Neural progenitor cell (in vitro differentiated cells): ENCODE measurements around the gene ST7L. TPM values are rescaled to one million over a fixed set of nuclear protein-coding genes. Genes with fewer than 3 reads are reported as not detected.

ENCODE experiments used
- DNase-seq: peaks from one replicate; pipeline ENCODE4 v3.0.0-alpha.2; 2016; ENCODE audit warnings: low spot score
- H2AFZ ChIP-seq: fragments of 200-600 bp; sonication (generic); replicated peaks from 2 replicates; pipeline ENCODE4 v1.6.1; 2016; ENCODE audit warnings: antibody characterized with exemption
- H3F3A ChIP-seq: fragments of 200-600 bp; sonication (generic); 2 replicates; pipeline ENCODE4 v1.6.1; 2016; ENCODE audit warnings: antibody characterized with exemption, low read depth
- H3K27ac ChIP-seq: fragments of 200-600 bp; sonication (generic); 2 replicates; pipeline ENCODE4 v1.5.1; 2016; ENCODE audit warnings: mild to moderate bottlenecking
- H3K27me3 ChIP-seq: fragments of 200-600 bp; sonication (generic); 2 replicates; pipeline ENCODE4 v1.6.1; 2016; ENCODE audit warnings: mild to moderate bottlenecking, moderate library complexity
- H3K36me3 ChIP-seq: fragments of 200-600 bp; sonication (generic); 2 replicates; pipeline ENCODE4 v1.5.1; 2016
- H3K4me1 ChIP-seq: fragments of 200-600 bp; sonication (generic); 2 replicates; pipeline ENCODE4 v1.6.1; 2016; ENCODE audit warnings: mixed run types
- H3K4me2 ChIP-seq: fragments of 200-600 bp; sonication (generic); 2 replicates; pipeline ENCODE4 v1.6.1; 2016
- H3K4me3 ChIP-seq: fragments of 200-600 bp; sonication (generic); 2 replicates; pipeline ENCODE4 v1.5.1; 2016
- H3K79me2 ChIP-seq: fragments of 200-600 bp; sonication (generic); 2 replicates; pipeline ENCODE4 v1.6.1; 2016; ENCODE audit warnings: low read depth
- H3K9ac ChIP-seq: fragments of 200-600 bp; sonication (generic); 2 replicates; pipeline ENCODE4 v1.6.1; 2016
- H3K9me3 ChIP-seq: fragments of 200-600 bp; sonication (generic); 2 replicates; pipeline ENCODE4 v1.5.1; 2016; ENCODE audit warnings: low read depth
- H4K20me1 ChIP-seq: fragments of 200-600 bp; sonication (generic); 2 replicates; pipeline ENCODE4 v1.6.1; 2016; ENCODE audit warnings: low read depth
- H3K27ac Mint-ChIP-seq: 3 replicates; pipeline ENCODE4 v1.8.0; 2021; ENCODE audit warnings: mixed read lengths
- H3K27me3 Mint-ChIP-seq: 2 replicates; pipeline ENCODE4 v1.8.0; 2022; ENCODE audit warnings: low read depth, mild to moderate bottlenecking, inconsistent platforms, moderate library complexity, mixed read lengths; ENCODE audit not compliant: insufficient read depth
- H3K36me3 Mint-ChIP-seq: 3 replicates; pipeline ENCODE4 v1.8.0; 2021; ENCODE audit warnings: mixed read lengths
- H3K4me1 Mint-ChIP-seq: 3 replicates; pipeline ENCODE4 v1.8.0; 2021; ENCODE audit warnings: mixed read lengths
- H3K4me3 Mint-ChIP-seq: 3 replicates; pipeline ENCODE4 v1.8.0; 2021; ENCODE audit warnings: mild to moderate bottlenecking, moderate library complexity, mixed read lengths
- H3K9me3 Mint-ChIP-seq: 3 replicates; pipeline ENCODE4 v1.8.0; 2020; ENCODE audit warnings: mixed read lengths
- EZH2 ChIP-seq: fragments of 200-600 bp; sonication (generic); IDR thresholded peaks from 2 replicates; pipeline ENCODE4 v1.6.1; 2017; ENCODE audit warnings: antibody characterized with exemption, mild to moderate bottlenecking, moderate library complexity
- EZH2phosphoT487 ChIP-seq: fragments of 200-600 bp; sonication (generic); IDR thresholded peaks from 2 replicates; pipeline ENCODE4 v1.6.1; 2017; ENCODE audit warnings: antibody characterized with exemption
- total RNA-seq: library from RNA; depleted of rRNA; stranded (reverse); fragments of >200 nt; gene quantifications from 2 replicates; pipeline ENCODE4 v1.2.3, GENCODE V29; 2015; ENCODE audit warnings: low replicate concordance
- TF ChIP-seq, protein P1 (sequence below): fragments of 200-600 bp; sonication (generic); IDR thresholded peaks from 2 replicates; pipeline ENCODE4 v1.5.1; 2017; ENCODE audit warnings: antibody characterized with exemption, mild to moderate bottlenecking

The ST7L gene
- total RNA-seq, 1 donor from 2014 or later: 26.1 TPM

DNA sequence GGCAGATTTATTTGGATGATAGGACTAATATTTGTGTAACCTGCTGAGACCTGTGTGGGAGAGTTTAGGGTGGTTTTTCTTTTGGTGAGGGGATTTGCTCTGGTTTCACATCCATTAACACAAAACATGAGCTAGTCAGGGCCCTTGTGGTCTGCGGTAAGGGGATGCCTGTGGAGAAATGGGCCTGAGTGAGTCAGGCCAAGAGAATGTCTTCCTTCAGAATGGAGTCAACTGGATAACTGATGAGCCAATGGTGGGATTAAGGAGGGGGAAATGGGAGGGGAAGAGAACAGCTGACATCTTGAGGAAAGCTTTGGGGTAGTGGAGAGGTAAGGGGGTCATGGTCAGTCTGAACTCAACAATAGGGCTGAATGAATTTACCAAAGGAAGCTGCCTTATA, 96.3 kb downstream of the ST7L start:
- DNase-seq: no peak
- Histone ChIP-seq H3K4me2 (no peak overlapping the region), H3K27ac (no peak overlapping the region), H3K27me3 (no peaks in the 10 kb centered on the region), H4K20me1 (peaks cover 5% of the 10 kb centered on the region), H3K4me3 (no peak overlapping the region), H3K9ac (no peak overlapping the region), H3K36me3 (no peaks in the 10 kb centered on the region), H2AFZ (no peak overlapping the region), H3F3A (peaks cover 15% of the 10 kb centered on the region), H3K79me2 (no peaks in the 10 kb centered on the region), H3K9me3 (no peaks in the 10 kb centered on the region), H3K4me1 (peaks cover 25% of the 10 kb centered on the region)
- Mint-ChIP-seq H3K27me3 (peaks cover 9% of the 10 kb centered on the region), H3K4me1 (peaks cover 61% of the 10 kb centered on the region), H3K4me3 (no peak overlapping the region), H3K36me3 (peaks cover 50% of the 10 kb centered on the region), H3K27ac (peak overlapping the region; percentile 30), H3K9me3 (no peaks in the 10 kb centered on the region)
- TF ChIP-seq, protein P1, sequence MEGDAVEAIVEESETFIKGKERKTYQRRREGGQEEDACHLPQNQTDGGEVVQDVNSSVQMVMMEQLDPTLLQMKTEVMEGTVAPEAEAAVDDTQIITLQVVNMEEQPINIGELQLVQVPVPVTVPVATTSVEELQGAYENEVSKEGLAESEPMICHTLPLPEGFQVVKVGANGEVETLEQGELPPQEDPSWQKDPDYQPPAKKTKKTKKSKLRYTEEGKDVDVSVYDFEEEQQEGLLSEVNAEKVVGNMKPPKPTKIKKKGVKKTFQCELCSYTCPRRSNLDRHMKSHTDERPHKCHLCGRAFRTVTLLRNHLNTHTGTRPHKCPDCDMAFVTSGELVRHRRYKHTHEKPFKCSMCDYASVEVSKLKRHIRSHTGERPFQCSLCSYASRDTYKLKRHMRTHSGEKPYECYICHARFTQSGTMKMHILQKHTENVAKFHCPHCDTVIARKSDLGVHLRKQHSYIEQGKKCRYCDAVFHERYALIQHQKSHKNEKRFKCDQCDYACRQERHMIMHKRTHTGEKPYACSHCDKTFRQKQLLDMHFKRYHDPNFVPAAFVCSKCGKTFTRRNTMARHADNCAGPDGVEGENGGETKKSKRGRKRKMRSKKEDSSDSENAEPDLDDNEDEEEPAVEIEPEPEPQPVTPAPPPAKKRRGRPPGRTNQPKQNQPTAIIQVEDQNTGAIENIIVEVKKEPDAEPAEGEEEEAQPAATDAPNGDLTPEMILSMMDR: no peak
- TF ChIP-seq EZH2phosphoT487 (no peak), EZH2 (no peak)

DNA sequence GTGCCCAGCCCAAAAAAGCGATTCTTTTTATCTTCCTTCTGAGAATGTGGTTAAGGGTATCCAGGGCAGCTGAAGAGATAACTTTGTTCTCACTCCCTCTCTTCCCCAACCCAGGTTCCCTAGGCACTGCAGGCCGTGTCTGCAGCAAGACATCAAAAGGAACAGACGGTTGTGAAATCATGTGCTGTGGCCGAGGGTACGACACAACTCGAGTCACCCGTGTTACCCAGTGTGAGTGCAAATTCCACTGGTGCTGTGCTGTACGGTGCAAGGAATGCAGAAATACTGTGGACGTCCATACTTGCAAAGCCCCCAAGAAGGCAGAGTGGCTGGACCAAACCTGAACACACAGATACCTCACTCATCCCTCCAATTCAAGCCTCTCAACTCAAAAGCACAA, 98.8 kb downstream of the ST7L start:
- peaks cover 66% of the 10 kb centered on the region for H3K4me1 Mint-ChIP-seq
- peaks cover 14% of the 10 kb centered on the region for H3K27me3 Mint-ChIP-seq
- no peak overlapping the region for H2AFZ ChIP-seq
- no peaks in the 10 kb centered on the region for H3K9me3 Mint-ChIP-seq
- H3F3A ChIP-seq: peaks cover 21% of the 10 kb centered on the region
- TF ChIP-seq EZH2phosphoT487: no peak
- TF ChIP-seq EZH2: no peak
- TF ChIP-seq, protein P1: no peak
- no peak overlapping the region for H3K4me3 Mint-ChIP-seq
- H3K27ac ChIP-seq: no peak overlapping the region
- H4K20me1 ChIP-seq: peaks cover 20% of the 10 kb centered on the region
- H3K36me3 ChIP-seq: no peaks in the 10 kb centered on the region
- peaks cover 27% of the 10 kb centered on the region for H3K4me1 ChIP-seq
- peaks cover 48% of the 10 kb centered on the region for H3K36me3 Mint-ChIP-seq
- peak overlapping the region; percentile 30 for H3K27ac Mint-ChIP-seq
- H3K4me2 ChIP-seq: no peak overlapping the region
- no peak overlapping the region for H3K9ac ChIP-seq
- H3K9me3 ChIP-seq: no peaks in the 10 kb centered on the region
- DNase-seq: no peak
- H3K79me2 ChIP-seq: no peaks in the 10 kb centered on the region
- H3K4me3 ChIP-seq: no peak overlapping the region
- H3K27me3 ChIP-seq: peaks cover 3% of the 10 kb centered on the region

DNA sequence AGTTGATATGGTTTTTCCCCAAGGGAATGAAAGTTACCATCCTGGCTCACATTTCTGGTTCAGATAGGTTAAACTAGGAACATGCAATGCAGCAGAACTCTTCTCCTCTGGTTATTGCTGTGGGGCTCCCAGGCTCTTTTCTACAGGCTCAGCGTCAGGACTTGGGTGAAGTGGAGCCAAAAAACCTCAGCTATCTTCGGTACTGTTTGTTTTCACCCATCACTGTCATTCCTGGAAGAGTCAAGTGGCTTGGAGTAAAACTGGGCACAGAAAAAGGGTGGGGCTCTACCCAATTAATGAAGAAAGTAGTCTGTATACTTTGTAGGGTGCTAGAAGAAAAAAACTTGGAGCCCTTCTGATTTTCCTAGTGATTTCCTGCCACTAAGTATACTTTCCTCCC, 100.8 kb downstream of the ST7L start:
- H2AFZ ChIP-seq: no peak overlapping the region
- H3K9me3 ChIP-seq: no peaks in the 10 kb centered on the region
- no peaks in the 10 kb centered on the region for H3K9me3 Mint-ChIP-seq
- H3K4me1 ChIP-seq: peaks cover 31% of the 10 kb centered on the region
- DNase-seq: no peak
- peaks cover 13% of the 10 kb centered on the region for H3F3A ChIP-seq
- H3K27ac ChIP-seq: no peak overlapping the region
- peaks cover 65% of the 10 kb centered on the region for H3K4me1 Mint-ChIP-seq
- no peak overlapping the region for H3K4me2 ChIP-seq
- H3K4me3 Mint-ChIP-seq: no peak overlapping the region
- H3K27me3 ChIP-seq: peaks cover 20% of the 10 kb centered on the region
- H3K9ac ChIP-seq: no peak overlapping the region
- H3K36me3 ChIP-seq: no peaks in the 10 kb centered on the region
- peaks cover 47% of the 10 kb centered on the region for H3K36me3 Mint-ChIP-seq
- H3K4me3 ChIP-seq: no peak overlapping the region
- TF ChIP-seq EZH2phosphoT487 (no peak), EZH2 (no peak)
- TF ChIP-seq, protein P1: no peak
- H3K27me3 Mint-ChIP-seq: peaks cover 23% of the 10 kb centered on the region
- peaks cover 18% of the 10 kb centered on the region for H4K20me1 ChIP-seq
- no peaks in the 10 kb centered on the region for H3K79me2 ChIP-seq
- no peak overlapping the region for H3K27ac Mint-ChIP-seq
